GM12874 (cell line): Measurements from ENCODE around the gene SPATA2.

ENCODE experiments used
- TF ChIP-seq, protein P1 (sequence below): IDR thresholded peaks from 2 replicates; pipeline ENCODE4 v1.5.1; 2011; ENCODE audit warnings: low read depth, mild to moderate bottlenecking, control low read depth, low read length, moderate library complexity; ENCODE audit not compliant: insufficient read depth

Gene SPATA2

DNA sequence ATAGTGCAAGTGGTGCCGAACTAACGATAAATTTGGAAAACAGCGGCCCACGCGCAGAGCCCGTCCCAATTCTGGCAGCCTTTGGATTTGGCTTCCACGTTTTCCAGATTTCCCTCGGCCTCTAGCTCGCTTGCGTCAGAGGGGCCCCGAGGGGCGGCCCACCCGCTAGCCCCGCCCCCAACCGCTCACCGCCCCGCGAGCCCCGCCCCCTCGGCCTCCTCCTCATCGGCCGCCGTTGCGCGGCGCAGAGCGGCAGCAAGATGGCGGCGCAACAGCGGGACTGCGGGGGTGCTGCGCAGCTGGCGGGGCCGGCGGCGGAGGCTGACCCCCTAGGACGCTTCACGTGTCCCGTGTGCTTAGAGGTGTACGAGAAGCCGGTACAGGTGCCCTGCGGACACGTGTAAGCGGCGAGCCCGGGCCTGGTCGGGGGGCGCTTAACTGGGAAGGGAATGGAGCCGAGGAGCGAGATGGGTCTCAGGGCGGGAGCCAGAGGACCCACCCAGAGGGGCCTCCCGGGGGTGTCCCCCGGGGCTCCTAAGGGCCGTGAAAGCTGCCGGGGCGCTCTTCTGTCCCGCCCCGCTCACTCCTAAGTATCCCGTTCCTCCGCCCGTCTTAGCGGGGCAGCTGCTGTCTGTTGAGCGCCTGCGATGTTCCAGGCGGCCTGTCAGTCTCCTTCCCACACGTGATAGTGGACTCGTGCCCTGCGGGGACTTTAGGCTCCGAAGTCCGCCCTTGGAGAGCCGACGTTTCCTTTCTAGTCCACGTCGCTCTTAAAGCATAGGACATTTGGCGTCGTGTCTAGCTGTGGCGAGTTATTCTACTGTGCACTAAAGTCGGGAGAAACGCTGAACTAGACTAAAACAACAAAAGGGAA, 21.1 kb upstream of the SPATA2 start, which contains the start of gene RNF114:
RNF114 (plus strand) TSS at position 245 of the 874 bp plus-strand sequence; CDS start at position 261, 16 bp downstream.
- TF ChIP-seq, protein P1, sequence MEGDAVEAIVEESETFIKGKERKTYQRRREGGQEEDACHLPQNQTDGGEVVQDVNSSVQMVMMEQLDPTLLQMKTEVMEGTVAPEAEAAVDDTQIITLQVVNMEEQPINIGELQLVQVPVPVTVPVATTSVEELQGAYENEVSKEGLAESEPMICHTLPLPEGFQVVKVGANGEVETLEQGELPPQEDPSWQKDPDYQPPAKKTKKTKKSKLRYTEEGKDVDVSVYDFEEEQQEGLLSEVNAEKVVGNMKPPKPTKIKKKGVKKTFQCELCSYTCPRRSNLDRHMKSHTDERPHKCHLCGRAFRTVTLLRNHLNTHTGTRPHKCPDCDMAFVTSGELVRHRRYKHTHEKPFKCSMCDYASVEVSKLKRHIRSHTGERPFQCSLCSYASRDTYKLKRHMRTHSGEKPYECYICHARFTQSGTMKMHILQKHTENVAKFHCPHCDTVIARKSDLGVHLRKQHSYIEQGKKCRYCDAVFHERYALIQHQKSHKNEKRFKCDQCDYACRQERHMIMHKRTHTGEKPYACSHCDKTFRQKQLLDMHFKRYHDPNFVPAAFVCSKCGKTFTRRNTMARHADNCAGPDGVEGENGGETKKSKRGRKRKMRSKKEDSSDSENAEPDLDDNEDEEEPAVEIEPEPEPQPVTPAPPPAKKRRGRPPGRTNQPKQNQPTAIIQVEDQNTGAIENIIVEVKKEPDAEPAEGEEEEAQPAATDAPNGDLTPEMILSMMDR: no peak

DNA sequence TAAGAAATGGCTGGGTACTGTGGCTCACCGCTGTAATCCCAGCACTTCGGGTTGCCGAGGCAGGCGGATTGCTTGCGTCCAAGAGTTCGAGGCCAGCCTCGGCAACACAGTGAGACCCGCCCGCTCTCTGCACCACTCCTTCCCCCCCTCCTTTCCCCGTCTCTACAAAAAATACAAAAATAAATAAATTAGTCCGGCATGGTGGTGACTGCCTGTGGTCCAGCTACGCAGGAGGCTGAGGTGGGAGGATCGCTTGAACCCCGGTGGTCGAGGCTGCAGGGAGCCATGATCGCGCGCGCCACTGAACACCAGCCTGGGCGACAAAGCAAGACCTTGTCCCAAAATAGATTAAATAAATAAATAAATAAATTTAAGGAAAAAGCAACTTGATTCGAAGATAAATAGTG, 20.4 kb upstream of the SPATA2 start:
- TF ChIP-seq, protein P1: no peak

DNA sequence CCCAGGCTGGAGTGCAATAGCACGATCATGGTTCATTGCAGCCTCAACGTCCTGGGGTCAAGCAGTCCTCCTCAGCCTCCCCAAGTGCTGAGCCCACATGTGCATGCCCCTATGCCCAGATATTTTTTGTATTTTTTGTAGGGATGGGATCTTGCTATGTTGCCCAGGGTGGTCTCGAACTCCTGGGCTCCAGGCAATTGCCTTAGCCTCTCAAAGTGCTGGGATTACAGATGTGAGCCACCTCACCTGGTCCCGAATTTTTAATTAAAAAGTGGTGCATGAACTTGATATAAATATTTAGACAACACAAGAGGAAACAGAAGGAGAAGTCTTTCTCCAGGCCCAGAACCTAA, 13.8 kb upstream of the SPATA2 start:
- TF ChIP-seq, protein P1: no peak

DNA sequence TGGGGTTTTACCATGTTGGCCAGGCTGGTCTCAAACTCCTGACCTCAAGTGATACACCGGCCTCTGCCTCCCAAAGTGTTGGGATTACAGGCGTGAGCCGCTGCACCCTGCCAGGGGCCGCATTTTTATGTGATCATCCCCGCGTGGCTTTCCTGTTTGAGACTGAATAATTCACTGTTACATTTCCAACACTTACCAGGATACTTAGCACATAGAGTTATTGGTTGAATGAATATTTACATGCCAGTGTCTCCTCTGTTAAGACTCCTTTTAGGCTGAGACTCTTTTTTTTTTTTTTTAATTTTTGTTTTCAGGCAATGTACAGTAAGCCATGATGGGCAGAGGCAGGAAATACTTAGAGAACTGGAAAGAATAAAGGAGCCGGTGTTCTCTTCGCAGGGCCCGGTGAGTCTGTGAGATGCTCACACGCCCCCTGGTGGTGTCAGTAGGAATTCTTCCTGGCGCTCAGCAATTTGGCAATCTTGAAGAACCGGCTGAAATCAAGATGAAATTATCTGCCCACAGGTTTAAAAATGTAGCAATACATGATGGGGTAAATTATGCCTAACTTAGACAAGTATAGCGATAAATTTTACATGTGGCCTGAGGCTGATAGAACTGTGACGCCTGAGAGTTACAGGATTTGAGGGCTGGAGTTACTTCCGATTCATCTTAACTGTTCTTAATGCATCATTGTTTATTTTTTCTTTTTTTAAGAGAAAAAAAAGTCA, 13.2 kb upstream of the SPATA2 start:
- TF ChIP-seq, protein P1: peak; percentile 83

DNA sequence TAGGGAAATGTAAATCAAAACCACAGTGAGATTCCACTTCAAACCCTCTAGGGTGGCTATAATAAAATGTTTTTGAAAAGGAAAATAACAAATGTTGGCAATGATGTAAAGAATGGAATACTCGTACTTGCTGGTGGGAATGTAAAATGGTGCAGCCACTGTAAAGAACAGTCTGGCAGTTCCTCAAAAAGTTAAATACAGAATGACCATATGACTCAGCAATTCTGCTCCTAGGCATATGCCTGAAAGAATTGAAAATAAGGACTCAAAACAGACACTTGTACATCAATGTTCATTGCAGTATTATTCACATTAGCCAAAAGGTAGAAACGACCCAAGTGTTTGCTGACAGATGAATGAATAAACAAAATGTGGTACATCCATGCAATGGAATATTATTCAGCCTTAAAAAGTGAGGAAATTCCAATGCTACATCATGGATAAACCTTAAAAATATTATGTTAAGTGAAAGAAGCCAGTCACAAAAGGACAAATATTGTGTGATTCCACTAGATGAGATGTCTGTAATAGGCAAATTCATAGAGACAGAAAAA, 10.6 kb upstream of the SPATA2 start:
- TF ChIP-seq, protein P1: no peak

DNA sequence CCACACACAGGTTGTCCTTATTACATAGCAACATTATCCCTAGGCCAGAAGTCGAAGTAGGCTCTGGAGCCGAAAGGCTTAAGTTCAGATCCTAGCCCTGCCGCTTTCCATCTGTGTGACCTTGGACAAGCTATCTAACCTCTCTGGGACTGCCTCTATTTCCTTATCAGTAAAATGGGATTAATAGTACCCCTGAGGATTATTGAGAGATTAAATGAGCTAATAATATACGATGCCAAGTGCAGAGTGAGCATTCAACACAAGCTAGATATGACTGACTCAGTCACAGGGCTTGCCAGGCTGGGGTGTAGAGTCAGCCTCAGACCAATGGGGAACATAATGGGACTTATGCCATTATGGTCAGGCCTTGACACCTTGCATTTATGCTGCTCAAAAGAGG, 8.9 kb upstream of the SPATA2 start:
- TF ChIP-seq, protein P1: no peak

DNA sequence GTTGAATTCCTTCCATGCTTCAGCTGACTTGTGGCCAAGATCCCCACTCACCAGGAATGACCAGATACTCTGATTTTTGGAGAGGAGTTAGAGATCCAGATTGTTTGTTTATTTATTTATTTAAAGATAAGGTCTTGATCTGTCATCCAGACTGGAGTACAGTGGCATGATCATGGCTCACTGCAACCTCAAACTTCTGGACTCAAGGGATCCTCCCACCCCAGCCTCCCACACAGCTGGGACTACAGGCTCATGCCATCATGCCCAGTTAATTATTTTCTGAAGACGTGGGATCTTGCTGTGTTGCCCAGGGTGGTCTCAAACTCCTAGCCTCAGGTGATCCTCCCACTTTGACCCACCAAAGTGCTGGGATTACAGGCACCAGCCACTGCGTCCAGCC, 4.1 kb upstream of the SPATA2 start:
- TF ChIP-seq, protein P1: no peak
